Activated T-helper 1 cell treated with Interleukin-2 at 50 U/mL for 16 hours (primary cell): ENCODE measurements around the gene RPS4Y1.

Source experiments
- DNase-seq: peaks from one replicate; pipeline ENCODE4 v3.0.0-alpha.2; 2020; ENCODE audit warnings: low read depth

The RPS4Y1 gene

GRCh38 chrY:2883561-2883960 is 42.2 kb downstream of the RPS4Y1 start:
- DNase-seq = no peak

GRCh38 chrY:2885880-2886279 is 44.5 kb downstream of the RPS4Y1 start:
- no peak for DNase-seq

GRCh38 chrY:2887386-2887785 is 46.0 kb downstream of the RPS4Y1 start:
- no peak for DNase-seq

- no peak for DNase-seq
Measured at GRCh38 chrY:2887955-2888354, 46.6 kb downstream of the RPS4Y1 start.

- DNase-seq = no peak
Measured at GRCh38 chrY:2893471-2893870, 52.1 kb downstream of the RPS4Y1 start.

GRCh38 chrY:2896050-2896449 is 54.6 kb downstream of the RPS4Y1 start:
- no peak for DNase-seq

GRCh38 chrY:2907356-2907755 is 66.0 kb downstream of the RPS4Y1 start:
- DNase-seq = no peak

- no peak for DNase-seq
Measured at GRCh38 chrY:2913066-2913815, 71.8 kb downstream of the RPS4Y1 start.
